HG02852 (cell line): ENCODE measurements around the gene REXO5.
"Not testable (repeated sequence)": the region's sequence is repeated elsewhere in the genome, so short reads cannot be mapped to it uniquely, and the experiment has no call there.

Source experiments
- ATAC-seq: cut with Tn5 transposase; IDR thresholded peaks from one replicate; pipeline ENCODE4 v1.9.1; 2021; ENCODE audit warnings: mild to moderate bottlenecking, moderate library complexity; ENCODE audit not compliant: unreplicated experiment

The REXO5 gene

GRCh38 chr16:20801278-20801677 is 5.0 kb upstream of the REXO5 start:
- no peak for ATAC-seq

- ATAC-seq, result no peak
These were observed 3.2 kb upstream of the REXO5 start for GRCh38 chr16:20803192-20803560.

GRCh38 chr16:20803561-20804214 is 2.6 kb upstream of the REXO5 start:
- ATAC-seq, result no peak

GRCh38 chr16:20805684-20806167 is 601 bp upstream of the REXO5 start:
- ATAC-seq, result not testable (repeated sequence)

GRCh38 chr16:20807862-20808261 is 1.5 kb downstream of the REXO5 start:
- no peak for ATAC-seq

GRCh38 chr16:20811889-20812439 is 5.6 kb downstream of the REXO5 start:
- no peak for ATAC-seq

- ATAC-seq, result no peak
These were observed 6.2 kb downstream of the REXO5 start for GRCh38 chr16:20812510-20812909.

GRCh38 chr16:20814784-20815183 is 8.5 kb downstream of the REXO5 start:
- ATAC-seq, result no peak

- no peak for ATAC-seq
These were observed 12.7 kb downstream of the REXO5 start for GRCh38 chr16:20818929-20819585.

GRCh38 chr16:20821682-20822081 is 15.4 kb downstream of the REXO5 start:
- ATAC-seq, result no peak

GRCh38 chr16:20822521-20823325 is 16.4 kb downstream of the REXO5 start:
- no peak for ATAC-seq

GRCh38 chr16:20826039-20826566 is 19.8 kb downstream of the REXO5 start:
- no peak for ATAC-seq

- ATAC-seq, result no peak
These were observed 23.2 kb downstream of the REXO5 start for GRCh38 chr16:20829536-20829935.

GRCh38 chr16:20830372-20830771 is 24.0 kb downstream of the REXO5 start:
- ATAC-seq, result no peak

GRCh38 chr16:20833086-20833485 is 26.8 kb downstream of the REXO5 start:
- ATAC-seq, result no peak

- no peak for ATAC-seq
These were observed 31.9 kb downstream of the REXO5 start for GRCh38 chr16:20838240-20838639.

GRCh38 chr16:20839504-20839903 is 33.2 kb downstream of the REXO5 start:
- ATAC-seq, result no peak

GRCh38 chr16:20844054-20844453 is 37.7 kb downstream of the REXO5 start:
- no peak for ATAC-seq

GRCh38 chr16:20844588-20844987 is 38.3 kb downstream of the REXO5 start:
- no peak for ATAC-seq

GRCh38 chr16:20846030-20846429 is 39.7 kb downstream of the REXO5 start:
- ATAC-seq, result no peak

GRCh38 chr16:20846551-20846950 is 40.2 kb downstream of the REXO5 start:
- no peak for ATAC-seq
